KOPT-K1 (cell line): ENCODE results near the gene FGFR4.

Source experiments
- H3K27ac ChIP-seq: fragments of 200-600 bp; sonication (generic); 2 replicates; pipeline ENCODE4 v1.5.1; 2016; ENCODE audit warnings: antibody characterized with exemption, mild to moderate bottlenecking, low read depth, low read length; ENCODE audit not compliant: poor library complexity, severe bottlenecking
- H3K36me3 ChIP-seq: fragments of 200-600 bp; sonication (generic); 2 replicates; pipeline ENCODE4 v1.5.1; 2017; ENCODE audit warnings: antibody characterized with exemption, mild to moderate bottlenecking, low read length, moderate library complexity; ENCODE audit not compliant: insufficient read depth
- H3K9me3 ChIP-seq: fragments of 200-600 bp; sonication (generic); 2 replicates; pipeline ENCODE4 v1.5.1; 2017; ENCODE audit warnings: antibody characterized with exemption, low read length, mild to moderate bottlenecking; ENCODE audit not compliant: insufficient read depth, poor library complexity, severe bottlenecking

Gene FGFR4

GRCh38 chr5:177093082-177093712 is 6.5 kb downstream of the FGFR4 start:
- Histone ChIP-seq H3K9me3 (no peaks in the 10 kb centered on the region), H3K36me3 (no peaks in the 10 kb centered on the region), H3K27ac (no peak overlapping the region)

DNA sequence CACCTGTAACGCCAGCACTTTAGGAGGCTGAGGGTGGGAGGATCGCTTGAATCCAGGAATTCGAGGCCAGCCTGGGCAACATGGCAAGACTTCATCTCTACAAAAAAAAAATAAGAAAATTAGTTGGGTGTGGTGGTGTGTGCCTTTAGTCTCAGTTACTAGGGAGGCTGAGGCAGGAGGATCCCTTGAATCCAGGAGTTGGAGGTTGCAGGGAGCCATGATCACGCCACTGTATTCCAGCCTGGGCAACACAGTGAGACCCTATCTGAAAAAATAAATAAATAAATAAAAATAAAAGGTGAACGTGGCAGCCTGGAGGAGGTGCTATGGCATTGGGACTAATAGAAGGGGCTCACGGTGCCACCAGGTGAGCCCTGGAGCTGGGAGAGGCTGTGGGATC is 7.1 kb downstream of the FGFR4 start:
- H3K27ac ChIP-seq, result no peak overlapping the region
- H3K36me3 ChIP-seq, result no peaks in the 10 kb centered on the region

GRCh38 chr5:177094224-177095087 is 7.7 kb downstream of the FGFR4 start:
- Histone ChIP-seq H3K9me3 (no peaks in the 10 kb centered on the region), H3K36me3 (no peaks in the 10 kb centered on the region), H3K27ac (no peak overlapping the region)

More for the DNA sequence above, 7.1 kb downstream of the FGFR4 start:
- no peaks in the 10 kb centered on the region for H3K9me3 ChIP-seq

GRCh38 chr5:177095088-177095669 is 8.5 kb downstream of the FGFR4 start:
- no peaks in the 10 kb centered on the region for H3K36me3 ChIP-seq
- H3K27ac ChIP-seq, result no peak overlapping the region
- no peaks in the 10 kb centered on the region for H3K9me3 ChIP-seq

GRCh38 chr5:177096162-177097015 is 9.7 kb downstream of the FGFR4 start:
- H3K36me3 ChIP-seq, result no peaks in the 10 kb centered on the region
- H3K27ac ChIP-seq, result no peak overlapping the region
- no peaks in the 10 kb centered on the region for H3K9me3 ChIP-seq

DNA sequence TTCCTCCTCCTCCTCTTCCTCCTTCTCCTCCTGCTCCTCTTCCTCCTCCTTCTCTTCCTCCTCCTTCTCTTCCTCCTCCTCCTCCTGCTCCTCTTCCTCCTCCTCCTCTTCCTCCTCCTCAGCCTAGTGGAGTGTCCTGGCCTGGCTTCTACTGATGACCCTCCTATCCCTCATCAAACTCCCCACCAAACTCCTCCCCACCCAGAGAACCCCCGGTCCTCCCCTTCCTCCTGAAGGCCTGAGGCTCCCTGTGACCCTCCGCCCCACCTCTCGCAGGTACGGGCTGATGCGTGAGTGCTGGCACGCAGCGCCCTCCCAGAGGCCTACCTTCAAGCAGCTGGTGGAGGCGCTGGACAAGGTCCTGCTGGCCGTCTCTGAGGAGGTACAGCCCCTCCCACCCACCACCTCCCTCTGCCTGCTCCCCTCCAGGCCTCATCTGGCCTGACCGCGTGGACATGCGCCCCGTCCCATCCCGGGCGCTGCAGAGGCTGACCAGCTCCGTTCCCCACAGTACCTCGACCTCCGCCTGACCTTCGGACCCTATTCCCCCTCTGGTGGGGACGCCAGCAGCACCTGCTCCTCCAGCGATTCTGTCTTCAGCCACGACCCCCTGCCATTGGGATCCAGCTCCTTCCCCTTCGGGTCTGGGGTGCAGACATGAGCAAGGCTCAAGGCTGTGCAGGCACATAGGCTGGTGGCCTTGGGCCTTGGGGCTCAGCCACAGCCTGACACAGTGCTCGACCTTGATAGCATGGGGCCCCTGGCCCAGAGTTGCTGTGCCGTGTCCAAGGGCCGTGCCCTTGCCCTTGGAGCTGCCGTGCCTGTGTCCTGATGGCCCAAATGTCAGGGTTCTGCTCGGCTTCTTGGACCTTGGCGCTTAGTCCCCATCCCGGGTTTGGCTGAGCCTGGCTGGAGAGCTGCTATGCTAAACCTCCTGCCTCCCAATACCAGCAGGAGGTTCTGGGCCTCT is 10.6 kb downstream of the FGFR4 start:
- Histone ChIP-seq H3K36me3 (no peaks in the 10 kb centered on the region), H3K9me3 (no peaks in the 10 kb centered on the region), H3K27ac (no peak overlapping the region)

- Histone ChIP-seq H3K27ac (no peak overlapping the region), H3K36me3 (no peaks in the 10 kb centered on the region)
Observed at GRCh38 chr5:177098120-177098469, 11.4 kb downstream of the FGFR4 start.

DNA sequence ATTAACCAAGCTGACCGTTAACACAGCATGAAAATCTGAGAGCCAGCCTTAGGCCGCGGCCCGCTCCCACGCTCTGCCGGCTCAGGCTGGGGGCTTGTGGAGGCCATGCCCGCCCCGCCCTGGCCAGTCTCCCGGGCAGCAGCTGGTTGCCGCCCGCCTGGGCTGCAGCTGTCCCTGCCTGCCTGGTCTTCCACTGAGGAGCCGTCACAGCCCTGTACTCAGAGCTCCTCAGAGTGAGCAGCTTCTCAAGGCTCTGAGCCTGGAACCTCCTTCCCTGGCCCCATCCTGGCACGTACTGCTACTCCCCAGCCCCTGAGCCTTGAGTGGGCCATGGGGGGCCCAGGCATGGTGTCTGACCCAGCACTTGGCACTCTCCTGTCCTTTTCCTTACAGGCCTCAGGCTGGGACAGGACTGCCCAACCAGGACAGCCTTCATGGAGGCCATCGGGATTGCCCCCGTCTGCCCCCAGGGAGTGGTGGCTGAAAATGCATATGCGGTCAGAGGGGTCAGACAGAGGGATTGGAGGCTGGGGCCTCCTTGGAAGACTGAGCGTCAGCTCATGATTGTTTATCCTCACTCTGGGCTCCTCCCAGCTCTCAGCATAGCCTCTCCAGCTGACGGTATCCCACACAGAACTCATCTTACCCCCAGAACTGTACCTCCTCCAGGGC is 11.9 kb downstream of the FGFR4 start:
- Histone ChIP-seq H3K9me3 (no peaks in the 10 kb centered on the region), H3K36me3 (no peaks in the 10 kb centered on the region), H3K27ac (no peak overlapping the region)

More at GRCh38 chr5:177098120-177098469, 11.4 kb downstream of the FGFR4 start:
- H3K9me3 ChIP-seq, result no peaks in the 10 kb centered on the region

DNA sequence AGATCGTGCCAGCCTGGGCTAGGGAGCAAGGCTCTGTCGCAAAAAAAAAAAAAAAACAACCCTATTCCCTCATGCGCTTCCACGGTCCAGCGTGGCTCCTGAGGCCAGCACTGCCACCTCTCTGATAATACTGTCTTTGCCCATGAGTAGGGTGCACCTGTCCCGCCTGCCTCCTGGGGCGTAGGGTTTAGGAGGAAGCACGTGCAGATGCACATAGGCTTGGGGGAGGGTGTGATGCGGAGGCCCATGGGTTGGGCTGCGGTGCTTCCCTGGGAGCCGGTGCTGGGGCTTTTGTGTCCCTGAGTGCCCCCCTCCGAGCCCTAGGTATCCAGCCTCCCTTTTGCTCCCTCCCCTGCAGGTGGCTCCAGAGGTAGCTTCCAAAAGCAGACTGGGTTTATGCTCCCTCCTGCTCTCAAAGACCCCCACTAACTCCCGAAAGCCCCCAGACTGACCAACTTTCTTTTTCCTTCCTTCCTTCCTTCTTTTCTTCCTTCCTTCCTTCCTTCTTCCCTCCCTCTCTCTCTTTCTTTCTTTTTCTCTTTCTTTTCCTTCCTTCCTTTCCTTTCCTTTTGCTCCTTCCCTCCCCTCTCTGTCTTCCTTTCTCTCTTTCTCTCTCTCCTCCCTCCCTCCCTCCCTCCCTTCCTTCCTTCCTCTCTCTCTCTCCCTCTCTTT is 12.8 kb downstream of the FGFR4 start:
- no peaks in the 10 kb centered on the region for H3K36me3 ChIP-seq
- no peak overlapping the region for H3K27ac ChIP-seq
- H3K9me3 ChIP-seq, result no peaks in the 10 kb centered on the region

GRCh38 chr5:177100714-177101121 is 14.0 kb downstream of the FGFR4 start:
- Histone ChIP-seq H3K27ac (no peak overlapping the region), H3K36me3 (no peaks in the 10 kb centered on the region), H3K9me3 (no peaks in the 10 kb centered on the region)

DNA sequence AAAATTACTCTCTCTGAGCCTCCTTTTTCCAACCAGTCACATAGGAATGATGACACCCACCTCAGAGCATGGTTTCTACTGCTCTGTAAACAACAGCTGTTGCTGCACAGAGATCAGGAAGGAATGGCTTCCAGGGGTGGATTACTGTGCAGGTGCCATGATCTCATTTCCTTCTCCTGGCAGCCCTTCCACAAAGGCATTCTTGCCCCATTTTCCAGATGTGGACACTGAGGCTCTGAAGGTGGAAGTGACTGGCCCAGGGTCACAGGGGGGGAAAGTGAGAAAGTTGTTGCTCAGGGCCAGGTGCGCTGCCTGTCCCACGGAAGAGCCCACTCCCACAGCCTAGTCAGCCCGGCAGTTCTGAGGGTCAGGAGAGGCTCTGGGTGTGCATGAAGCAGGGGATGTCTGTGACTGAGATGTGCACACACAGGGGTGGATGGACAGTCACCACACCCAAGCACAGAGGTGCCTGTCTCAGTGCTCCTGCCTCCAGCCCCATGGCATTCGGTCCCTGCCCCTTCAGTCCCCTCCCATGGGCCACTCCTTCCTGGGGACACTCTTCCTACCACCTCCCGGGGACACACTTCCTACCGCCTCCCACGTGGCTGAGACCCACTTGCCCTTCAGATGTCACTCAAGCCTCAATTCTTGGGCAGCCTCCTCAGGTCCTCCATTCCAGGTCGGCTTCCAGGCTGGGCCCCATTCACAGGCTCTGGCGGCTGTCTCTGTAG is 17.0 kb downstream of the FGFR4 start:
- Histone ChIP-seq H3K36me3 (no peaks in the 10 kb centered on the region), H3K27ac (no peak overlapping the region), H3K9me3 (no peaks in the 10 kb centered on the region)

DNA sequence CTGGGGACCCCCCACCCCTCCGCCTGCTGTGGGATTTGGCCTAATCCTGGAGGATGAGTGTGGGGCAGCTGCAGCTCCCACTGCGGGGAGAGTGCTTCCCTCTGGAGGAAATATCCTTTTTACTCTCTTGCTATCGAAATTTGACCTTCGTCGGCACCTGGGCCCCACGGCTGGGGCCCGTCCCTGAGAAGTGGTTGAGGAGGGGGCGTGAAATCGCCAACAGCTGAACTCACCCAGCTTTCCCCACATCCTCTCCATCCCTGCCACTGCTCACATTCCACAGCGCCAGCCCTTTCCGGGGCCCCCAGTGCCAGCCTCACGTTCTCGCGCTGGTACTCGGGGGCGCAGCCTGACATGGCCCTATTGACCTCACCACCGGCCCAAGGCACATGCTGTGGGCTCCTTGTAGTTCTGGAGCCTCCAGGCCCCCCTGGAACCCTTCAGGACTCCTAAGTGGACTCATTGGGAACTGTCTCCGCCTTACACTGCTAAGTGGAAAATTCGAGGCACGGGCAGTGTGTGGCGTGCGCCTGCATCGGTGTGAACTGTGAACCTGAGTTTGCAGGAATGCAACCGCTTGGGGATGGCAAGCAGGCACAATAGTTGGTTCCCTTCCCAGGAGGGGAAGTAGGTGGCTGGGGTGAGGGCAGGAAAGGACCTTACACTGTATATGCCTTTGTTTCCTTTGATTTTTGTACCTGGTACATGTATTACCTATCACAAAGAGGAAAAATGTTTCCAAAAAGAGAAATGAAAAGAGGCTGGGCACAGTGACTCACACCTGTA is 19.2 kb downstream of the FGFR4 start:
- Histone ChIP-seq H3K27ac (no peak overlapping the region), H3K36me3 (no peaks in the 10 kb centered on the region), H3K9me3 (no peaks in the 10 kb centered on the region)
